Fibroblast of mammary gland (primary cell): Measurements from ENCODE around the gene QPCT.

Source experiments
- DNase-seq: peaks from one replicate; pipeline ENCODE4 v3.0.0-alpha.2; 2010; ENCODE audit warnings: low read depth
- H3K4me3 ChIP-seq: 2 replicates; pipeline ENCODE4 v1.5.1; 2011; ENCODE audit warnings: low read depth, mild to moderate bottlenecking, low read length, moderate library complexity; ENCODE audit not compliant: control insufficient read depth
- TF ChIP-seq, protein P1 (sequence below): conservative IDR thresholded peaks from 2 replicates; pipeline ENCODE4 v1.5.1; 2011; ENCODE audit warnings: low read depth, low read length, inconsistent platforms; ENCODE audit not compliant: control insufficient read depth, insufficient read depth

The QPCT gene

GRCh38 chr2:37333256-37333655, 11.2 kb upstream of the QPCT start:
- TF ChIP-seq, protein P1, sequence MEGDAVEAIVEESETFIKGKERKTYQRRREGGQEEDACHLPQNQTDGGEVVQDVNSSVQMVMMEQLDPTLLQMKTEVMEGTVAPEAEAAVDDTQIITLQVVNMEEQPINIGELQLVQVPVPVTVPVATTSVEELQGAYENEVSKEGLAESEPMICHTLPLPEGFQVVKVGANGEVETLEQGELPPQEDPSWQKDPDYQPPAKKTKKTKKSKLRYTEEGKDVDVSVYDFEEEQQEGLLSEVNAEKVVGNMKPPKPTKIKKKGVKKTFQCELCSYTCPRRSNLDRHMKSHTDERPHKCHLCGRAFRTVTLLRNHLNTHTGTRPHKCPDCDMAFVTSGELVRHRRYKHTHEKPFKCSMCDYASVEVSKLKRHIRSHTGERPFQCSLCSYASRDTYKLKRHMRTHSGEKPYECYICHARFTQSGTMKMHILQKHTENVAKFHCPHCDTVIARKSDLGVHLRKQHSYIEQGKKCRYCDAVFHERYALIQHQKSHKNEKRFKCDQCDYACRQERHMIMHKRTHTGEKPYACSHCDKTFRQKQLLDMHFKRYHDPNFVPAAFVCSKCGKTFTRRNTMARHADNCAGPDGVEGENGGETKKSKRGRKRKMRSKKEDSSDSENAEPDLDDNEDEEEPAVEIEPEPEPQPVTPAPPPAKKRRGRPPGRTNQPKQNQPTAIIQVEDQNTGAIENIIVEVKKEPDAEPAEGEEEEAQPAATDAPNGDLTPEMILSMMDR, result no peak
- no peak overlapping the region for H3K4me3 ChIP-seq
- DNase-seq, result no peak

DNA sequence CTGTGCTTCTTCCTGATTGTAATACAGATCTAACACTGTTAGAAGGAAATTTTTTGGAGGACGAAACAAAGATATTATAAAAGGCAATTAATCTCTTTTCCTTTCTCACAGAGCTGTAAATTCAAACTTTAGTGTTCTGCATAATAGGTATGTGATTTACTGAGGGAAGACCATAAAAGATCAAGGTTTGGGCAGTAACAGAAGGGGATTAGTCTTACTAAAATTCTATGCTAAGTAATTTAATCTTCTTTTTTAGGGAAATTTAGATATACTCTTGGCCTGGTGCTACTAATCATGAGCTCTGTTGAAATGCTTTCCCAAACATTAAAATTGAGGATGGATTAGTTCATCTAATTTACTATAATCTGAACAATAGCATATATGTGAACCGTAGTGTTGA, 8.8 kb upstream of the QPCT start:
- DNase-seq, result no peak
- TF ChIP-seq, protein P1, result no peak
- H3K4me3 ChIP-seq, result no peak overlapping the region

GRCh38 chr2:37337620-37338280, 6.7 kb upstream of the QPCT start:
- no peak overlapping the region for H3K4me3 ChIP-seq
- DNase-seq, result no peak
- TF ChIP-seq, protein P1, result no peak

DNA sequence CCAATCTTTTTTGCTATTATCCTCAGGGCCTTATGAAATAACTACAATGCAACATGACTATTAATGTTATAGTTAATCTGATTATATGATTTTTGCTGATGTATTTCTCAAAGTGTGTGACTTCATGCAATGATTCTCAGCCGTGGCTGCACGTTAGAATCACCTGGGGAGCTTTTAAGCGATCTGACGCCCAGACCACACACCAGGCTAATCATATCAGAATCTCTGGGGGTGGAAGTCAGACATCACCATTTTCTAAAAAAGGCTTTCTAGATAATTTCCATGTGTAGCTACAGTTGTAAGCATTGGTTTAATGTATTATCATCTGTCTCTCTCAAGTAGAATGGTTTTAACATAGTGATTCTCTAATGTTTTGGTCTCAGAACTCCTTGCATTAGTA, 5.5 kb upstream of the QPCT start:
- H3K4me3 ChIP-seq, result no peak overlapping the region
- TF ChIP-seq, protein P1, result no peak
- no peak for DNase-seq

- no peak overlapping the region for H3K4me3 ChIP-seq
- TF ChIP-seq, protein P1, result no peak
- no peak for DNase-seq
These were observed 3.8 kb upstream of the QPCT start for GRCh38 chr2:37340637-37341036.

GRCh38 chr2:37342591-37343220, 1.7 kb upstream of the QPCT start:
- TF ChIP-seq, protein P1, result no peak
- H3K4me3 ChIP-seq, result no peak overlapping the region
- DNase-seq, result no peak
